BLaER1 (cell line): ENCODE measurements around the gene ADGRG3.
A peak's percentile ranks its signal among the peaks of the same experiment; 100 is the strongest.

ENCODE experiments used
- H3K27ac ChIP-seq: shearing (Covaris generic); formaldehyde crosslinking; 2 replicates; pipeline ENCODE4 v1.8.1; 2022
- H3K27me3 ChIP-seq: shearing (Covaris generic); formaldehyde crosslinking; 2 replicates; pipeline ENCODE4 v1.8.1; 2022
- H3K36me3 ChIP-seq: shearing (Covaris generic); formaldehyde crosslinking; 2 replicates; pipeline ENCODE4 v1.8.1; 2022
- H3K4me1 ChIP-seq: shearing (Covaris generic); formaldehyde crosslinking; 2 replicates; pipeline ENCODE4 v1.8.1; 2022
- H3K4me2 ChIP-seq: shearing (Covaris generic); formaldehyde crosslinking; 2 replicates; pipeline ENCODE4 v1.8.1; 2022
- H3K4me3 ChIP-seq: shearing (Covaris generic); formaldehyde crosslinking; 2 replicates; pipeline ENCODE4 v1.8.1; 2022
- H3K9ac ChIP-seq: shearing (Covaris generic); formaldehyde crosslinking; 2 replicates; pipeline ENCODE4 v1.8.1; 2022
- H3K9me3 ChIP-seq: shearing (Covaris generic); formaldehyde crosslinking; 2 replicates; pipeline ENCODE4 v1.8.1; 2022
- H4K20me1 ChIP-seq: shearing (Covaris generic); formaldehyde crosslinking; 2 replicates; pipeline ENCODE4 v1.8.1; 2022
- Cebpa-rat ChIP-seq: shearing (Covaris generic); IDR thresholded peaks from 2 replicates; pipeline ENCODE4 v1.8.1; 2022

The ADGRG3 gene

DNA sequence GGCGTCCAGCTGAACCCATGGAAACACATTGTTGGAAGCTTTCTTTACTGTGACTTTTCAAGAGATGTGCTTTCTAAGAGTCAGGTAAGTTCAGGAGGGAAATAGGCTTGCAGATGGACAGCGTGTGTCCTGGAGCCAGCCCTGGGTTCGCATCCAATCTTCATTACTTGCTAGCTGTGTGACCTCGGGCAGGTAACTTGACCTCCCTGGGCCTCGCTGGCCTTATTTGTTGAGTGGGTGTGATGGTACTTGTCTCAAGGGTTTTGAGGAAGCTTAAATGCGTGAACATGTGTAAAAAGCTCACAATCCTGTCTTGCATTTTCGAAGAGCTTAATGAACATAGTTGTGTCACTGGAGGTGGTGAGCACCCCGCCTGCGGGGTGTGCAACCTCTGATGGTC lies 27.9 kb upstream of the ADGRG3 start:
- Histone ChIP-seq H3K36me3 (no peaks in the 10 kb centered on the region), H3K9me3 (no peaks in the 10 kb centered on the region), H3K9ac (peak overlapping the region; percentile 7; the same call in 1 of the 2 replicates), H3K4me3 (peak overlapping the region; percentile 6; the same call in 1 of the 2 replicates), H3K4me2 (peak overlapping the region; percentile 88), H4K20me1 (no peaks in the 10 kb centered on the region), H3K27ac (peak overlapping the region; percentile 97), H3K27me3 (no peaks in the 10 kb centered on the region), H3K4me1 (peaks cover 95% of the 10 kb centered on the region)
- TF ChIP-seq Cebpa-rat, result no peak

- H3K4me2 ChIP-seq, result peak overlapping the region; percentile 88
- no peaks in the 10 kb centered on the region for H3K36me3 ChIP-seq
- H3K27me3 ChIP-seq, result no peaks in the 10 kb centered on the region
- no peaks in the 10 kb centered on the region for H4K20me1 ChIP-seq
- peak overlapping the region; percentile 7; the same call in 1 of the 2 replicates for H3K9ac ChIP-seq
- H3K9me3 ChIP-seq, result no peaks in the 10 kb centered on the region
- peak overlapping the region; percentile 97 for H3K27ac ChIP-seq
- H3K4me1 ChIP-seq, result peaks cover 95% of the 10 kb centered on the region
- no peak overlapping the region; the same call in 1 of the 2 replicates for H3K4me3 ChIP-seq
- no peak for TF ChIP-seq Cebpa-rat
Measured at GRCh38 chr16:57640612-57641011, 27.5 kb upstream of the ADGRG3 start.

DNA sequence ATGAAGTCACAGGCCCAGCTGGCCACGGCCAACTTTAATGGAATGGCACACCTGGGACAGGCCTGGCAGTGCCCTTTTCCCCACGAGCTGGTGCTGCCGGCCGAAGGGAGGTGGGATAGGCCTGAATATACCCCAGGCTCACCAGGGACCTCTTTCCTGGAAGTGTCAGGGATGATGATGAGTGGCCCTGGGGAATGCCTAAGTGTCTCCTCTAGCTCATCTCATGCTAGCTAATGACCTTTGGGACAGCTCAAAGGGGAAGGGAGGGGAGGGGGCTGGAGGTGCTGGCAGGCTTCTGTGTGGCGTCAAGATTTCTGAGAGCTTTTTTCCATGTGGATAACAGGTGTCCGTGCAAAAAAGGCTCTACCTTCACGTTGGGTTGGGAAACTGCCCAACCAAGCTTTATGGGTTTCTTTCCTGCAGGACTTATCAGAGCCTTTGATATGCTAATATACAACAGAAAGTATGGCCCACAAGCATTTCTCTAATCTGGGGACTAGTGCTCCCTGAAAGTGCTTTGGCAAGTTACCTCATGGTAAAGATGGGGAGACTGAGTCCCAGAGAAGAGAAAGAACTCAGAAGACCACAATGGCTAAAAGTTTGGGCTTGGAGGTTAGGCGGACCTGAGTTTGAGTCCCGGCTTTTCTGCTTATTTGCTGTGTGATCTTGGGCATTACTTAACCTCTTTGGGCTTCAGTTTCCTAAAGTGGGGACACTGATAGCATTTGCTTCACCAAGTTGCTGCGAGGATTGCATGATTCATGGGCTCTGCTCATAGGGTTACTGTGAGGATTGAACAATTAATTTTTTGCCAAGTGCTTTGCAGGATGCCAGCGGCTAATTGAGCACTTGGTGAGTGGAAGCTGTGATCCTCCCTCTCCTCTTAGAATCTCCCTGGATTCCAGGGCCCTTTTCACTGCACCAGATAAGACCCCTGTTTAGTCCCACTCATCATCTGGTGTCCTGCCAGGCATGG lies 25.7 kb upstream of the ADGRG3 start:
- no peaks in the 10 kb centered on the region for H3K27me3 ChIP-seq
- no peak for TF ChIP-seq Cebpa-rat
- H3K36me3 ChIP-seq, result no peaks in the 10 kb centered on the region
- H3K4me3 ChIP-seq, result no peak overlapping the region
- H4K20me1 ChIP-seq, result no peaks in the 10 kb centered on the region
- no peaks in the 10 kb centered on the region for H3K9me3 ChIP-seq
- peak overlapping the region; percentile 78; the same call in 1 of the 2 replicates for H3K9ac ChIP-seq
- peaks cover 97% of the 10 kb centered on the region for H3K4me1 ChIP-seq
- peak overlapping the region; percentile 97 for H3K27ac ChIP-seq
- H3K4me2 ChIP-seq, result peak overlapping the region; percentile 88

DNA sequence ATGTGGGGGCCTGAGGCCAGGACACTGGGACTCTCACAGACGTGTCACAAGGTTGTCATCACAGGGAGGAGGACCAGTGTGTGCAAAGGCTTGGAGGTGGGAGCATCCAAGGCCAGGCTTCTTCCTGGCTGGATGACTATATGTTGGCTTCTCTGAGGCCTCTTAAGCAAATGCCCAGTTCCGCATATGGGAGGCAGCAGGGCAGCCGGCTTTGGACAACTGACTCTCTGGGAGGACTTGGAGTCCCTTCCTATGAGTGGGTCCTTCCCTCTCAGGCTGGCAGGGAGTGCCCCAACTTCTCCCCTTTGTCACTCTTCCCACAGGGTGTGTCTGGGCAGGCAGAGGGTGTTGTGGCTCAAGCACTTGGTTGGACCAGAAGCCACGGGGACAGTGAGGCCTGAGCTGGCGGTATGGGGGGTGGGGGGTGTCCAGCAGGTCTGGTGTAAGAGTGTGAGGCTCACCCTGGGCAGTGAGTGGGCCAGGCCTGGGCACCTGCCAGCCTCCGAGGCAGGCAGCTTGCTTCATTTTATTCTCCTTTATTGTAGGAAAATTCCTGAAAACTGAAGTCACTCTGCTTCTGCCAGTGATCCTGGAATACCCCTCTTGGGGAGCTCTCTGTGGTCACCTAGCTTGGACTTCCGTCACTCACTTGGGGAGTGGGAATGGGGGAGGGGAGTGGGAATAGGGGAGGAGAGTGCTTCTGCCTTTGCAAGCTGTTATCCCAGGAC lies 24.8 kb upstream of the ADGRG3 start:
- H3K9ac ChIP-seq, result peak overlapping the region; percentile 78
- H3K9me3 ChIP-seq, result no peaks in the 10 kb centered on the region
- peak overlapping the region; percentile 6; the same call in 1 of the 2 replicates for H3K4me3 ChIP-seq
- H3K4me2 ChIP-seq, result peak overlapping the region; percentile 88
- no peaks in the 10 kb centered on the region for H3K36me3 ChIP-seq
- H3K4me1 ChIP-seq, result peaks cover 97% of the 10 kb centered on the region
- no peak for TF ChIP-seq Cebpa-rat
- H3K27ac ChIP-seq, result peak overlapping the region; percentile 97
- H3K27me3 ChIP-seq, result no peaks in the 10 kb centered on the region
- H4K20me1 ChIP-seq, result no peaks in the 10 kb centered on the region

- H3K9ac ChIP-seq, result peak overlapping the region; percentile 78; the same call in 1 of the 2 replicates
- H3K4me2 ChIP-seq, result peak overlapping the region; percentile 88
- H3K4me1 ChIP-seq, result peaks cover 96% of the 10 kb centered on the region
- no peak overlapping the region for H3K4me3 ChIP-seq
- no peaks in the 10 kb centered on the region for H4K20me1 ChIP-seq
- H3K27ac ChIP-seq, result peak overlapping the region; percentile 97
- H3K27me3 ChIP-seq, result no peaks in the 10 kb centered on the region
- no peak for TF ChIP-seq Cebpa-rat
- H3K9me3 ChIP-seq, result no peaks in the 10 kb centered on the region
- H3K36me3 ChIP-seq, result no peaks in the 10 kb centered on the region
Measured at GRCh38 chr16:57643910-57644309, 24.2 kb upstream of the ADGRG3 start.

GRCh38 chr16:57644383-57645014 lies 23.6 kb upstream of the ADGRG3 start:
- no peaks in the 10 kb centered on the region for H3K36me3 ChIP-seq
- H3K4me2 ChIP-seq, result peak overlapping the region; percentile 88
- peak overlapping the region; percentile 63 for H3K27ac ChIP-seq
- no peaks in the 10 kb centered on the region for H3K9me3 ChIP-seq
- no peak overlapping the region for H3K9ac ChIP-seq
- TF ChIP-seq Cebpa-rat, result no peak
- H3K27me3 ChIP-seq, result no peaks in the 10 kb centered on the region
- peaks cover 94% of the 10 kb centered on the region for H3K4me1 ChIP-seq
- no peak overlapping the region for H3K4me3 ChIP-seq
- H4K20me1 ChIP-seq, result no peaks in the 10 kb centered on the region

DNA sequence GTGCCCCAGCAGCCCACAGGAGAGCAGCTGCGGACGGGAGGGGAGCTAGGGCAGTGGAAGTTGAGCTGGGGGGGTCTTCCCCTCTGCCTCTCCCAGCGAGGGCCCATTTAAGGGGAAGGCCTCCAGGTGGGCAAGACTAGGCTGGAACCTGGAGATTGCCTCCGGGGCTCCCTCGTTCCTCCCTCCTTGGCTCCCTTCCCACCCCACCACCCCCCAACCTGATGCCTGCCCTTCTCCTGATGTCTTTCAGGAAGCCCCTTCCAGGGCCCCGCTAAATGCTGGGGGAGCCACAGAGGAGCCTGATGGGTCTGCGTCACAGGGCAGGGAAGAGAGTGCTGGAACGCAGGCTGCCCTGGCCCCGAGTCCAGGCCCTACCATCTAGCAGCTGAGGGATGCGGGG lies 22.9 kb upstream of the ADGRG3 start:
- Histone ChIP-seq H3K9ac (peak overlapping the region; percentile 2), H3K27ac (peak overlapping the region; percentile 63), H3K27me3 (no peaks in the 10 kb centered on the region), H3K36me3 (no peaks in the 10 kb centered on the region), H3K9me3 (no peaks in the 10 kb centered on the region), H4K20me1 (no peaks in the 10 kb centered on the region), H3K4me1 (peaks cover 94% of the 10 kb centered on the region), H3K4me2 (peak overlapping the region; percentile 88), H3K4me3 (no peak overlapping the region)
- no peak for TF ChIP-seq Cebpa-rat

GRCh38 chr16:57645691-57646387 lies 22.3 kb upstream of the ADGRG3 start:
- Histone ChIP-seq H3K36me3 (no peaks in the 10 kb centered on the region), H3K27me3 (no peaks in the 10 kb centered on the region), H3K4me1 (peaks cover 91% of the 10 kb centered on the region), H4K20me1 (no peaks in the 10 kb centered on the region), H3K9ac (peak overlapping the region; percentile 2; the same call in 1 of the 2 replicates), H3K27ac (peak overlapping the region; percentile 63), H3K9me3 (no peaks in the 10 kb centered on the region), H3K4me3 (no peak overlapping the region), H3K4me2 (peak overlapping the region; percentile 88)
- TF ChIP-seq Cebpa-rat, result no peak

DNA sequence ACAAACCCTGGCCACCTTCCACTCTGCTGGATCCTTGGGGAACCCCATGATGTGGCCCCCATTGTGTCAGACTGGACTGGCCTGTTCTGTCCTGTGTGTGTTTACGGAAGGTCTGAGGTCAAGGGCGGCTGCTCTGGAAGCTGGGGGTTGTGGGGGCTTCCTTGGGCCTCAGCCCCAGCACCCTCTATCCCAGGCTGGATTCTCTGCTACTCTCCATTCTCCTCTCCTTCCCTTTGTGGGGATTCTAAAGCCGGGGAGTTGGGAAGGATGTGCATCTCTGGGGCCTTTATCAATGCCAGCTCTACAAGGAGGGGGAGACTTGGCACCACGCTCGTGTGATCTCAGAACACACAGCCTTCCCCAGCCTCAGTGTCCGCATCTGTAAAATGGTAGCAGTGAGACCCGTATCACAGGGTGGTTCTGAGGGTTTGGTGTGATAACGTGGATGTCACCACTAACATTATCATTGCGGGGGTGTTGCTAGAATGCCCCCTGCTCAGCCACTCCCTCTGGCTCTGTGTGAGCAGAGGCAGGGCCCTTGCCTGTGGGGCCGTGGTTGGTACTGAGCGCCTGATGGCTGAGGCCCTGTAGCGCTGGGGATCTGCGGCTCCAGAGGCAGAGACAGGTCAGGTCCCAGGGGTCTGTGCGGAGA lies 21.6 kb upstream of the ADGRG3 start:
- H3K4me3 ChIP-seq, result no peak overlapping the region
- peak overlapping the region; percentile 63 for H3K27ac ChIP-seq
- H3K36me3 ChIP-seq, result peaks cover 3% of the 10 kb centered on the region; the same call in 1 of the 2 replicates
- H3K9ac ChIP-seq, result no peak overlapping the region
- peak overlapping the region; percentile 88 for H3K4me2 ChIP-seq
- no peaks in the 10 kb centered on the region for H3K27me3 ChIP-seq
- H3K9me3 ChIP-seq, result no peaks in the 10 kb centered on the region
- peaks cover 91% of the 10 kb centered on the region for H3K4me1 ChIP-seq
- H4K20me1 ChIP-seq, result no peaks in the 10 kb centered on the region
- no peak for TF ChIP-seq Cebpa-rat
